GM23338 (cell line): ENCODE results near the gene ZFP62. TPM values are rescaled to one million over a fixed set of nuclear protein-coding genes. Genes with fewer than 3 reads are reported as not detected.

Experiments
- ATAC-seq: fragments of 200-7000 bp; cut with Tn5 transposase; 3 replicates; pipeline ENCODE4 v1.9.1; 2020
- DNase-seq: peaks from one replicate; pipeline ENCODE4 v3.0.0-alpha.2; 2015; ENCODE audit warnings: low spot score
- H2AFZ ChIP-seq: fragments of 200-600 bp; sonication (generic); 2 replicates; pipeline ENCODE4 v1.8.0; 2016; ENCODE audit warnings: antibody characterized with exemption, mild to moderate bottlenecking, moderate library complexity
- H3F3A ChIP-seq: fragments of 200-600 bp; sonication (generic); replicated peaks from 2 replicates; pipeline ENCODE4 v1.8.0; 2017; ENCODE audit warnings: antibody characterized with exemption, mixed run types, low read depth
- H3K27ac ChIP-seq: fragments of 200-600 bp; sonication (generic); 2 replicates; pipeline ENCODE4 v1.6.1; 2016; ENCODE audit warnings: low read depth
- H3K27me3 ChIP-seq: fragments of 200-600 bp; sonication (generic); 2 replicates; pipeline ENCODE4 v1.8.0; 2016; ENCODE audit warnings: mild to moderate bottlenecking, mixed run types, moderate library complexity; ENCODE audit not compliant: insufficient read depth
- H3K36me3 ChIP-seq: fragments of 200-600 bp; sonication (generic); 2 replicates; pipeline ENCODE4 v1.8.0; 2016; ENCODE audit warnings: mild to moderate bottlenecking; ENCODE audit not compliant: insufficient read depth
- H3K4me1 ChIP-seq: fragments of 200-600 bp; sonication (generic); 2 replicates; pipeline ENCODE4 v1.8.0; 2016; ENCODE audit warnings: mild to moderate bottlenecking, moderate library complexity; ENCODE audit not compliant: insufficient read depth
- H3K4me2 ChIP-seq: fragments of 200-600 bp; sonication (generic); 2 replicates; pipeline ENCODE4 v1.7.1; 2017; ENCODE audit warnings: mixed run types
- H3K4me3 ChIP-seq: fragments of 200-600 bp; sonication (generic); 2 replicates; pipeline ENCODE4 v1.6.1; 2016; ENCODE audit warnings: mixed run types
- H3K79me2 ChIP-seq: fragments of 200-600 bp; sonication (generic); replicated peaks from 2 replicates; pipeline ENCODE4 v1.8.0; 2017; ENCODE audit warnings: mild to moderate bottlenecking; ENCODE audit not compliant: insufficient read depth
- H3K9me2 ChIP-seq: fragments of 200-600 bp; sonication (generic); 2 replicates; pipeline ENCODE4 v1.8.0; 2017; ENCODE audit not compliant: insufficient read depth
- H4K20me1 ChIP-seq: fragments of 200-600 bp; sonication (generic); replicated peaks from 2 replicates; pipeline ENCODE4 v1.8.0; 2017; ENCODE audit warnings: mild to moderate bottlenecking; ENCODE audit not compliant: insufficient read depth
- H3K27ac Mint-ChIP-seq: 2 replicates; pipeline ENCODE4 v1.8.0; 2020; ENCODE audit warnings: inconsistent platforms, mild to moderate bottlenecking, moderate library complexity, mixed read lengths
- H3K27me3 Mint-ChIP-seq: 3 replicates; pipeline ENCODE4 v1.8.0; 2022; ENCODE audit warnings: low read depth, mild to moderate bottlenecking, moderate library complexity, mixed read lengths, inconsistent platforms; ENCODE audit not compliant: insufficient read depth, poor library complexity
- H3K36me3 Mint-ChIP-seq: 3 replicates; pipeline ENCODE4 v1.8.0; 2021; ENCODE audit warnings: low read depth, mild to moderate bottlenecking, inconsistent platforms, moderate library complexity, mixed read lengths
- H3K4me1 Mint-ChIP-seq: 3 replicates; pipeline ENCODE4 v1.8.0; 2020; ENCODE audit warnings: mild to moderate bottlenecking, inconsistent platforms, mixed read lengths
- H3K4me3 Mint-ChIP-seq: 3 replicates; pipeline ENCODE4 v1.8.0; 2021; ENCODE audit warnings: moderate library complexity, mild to moderate bottlenecking, inconsistent platforms, mixed read lengths
- H3K9me3 Mint-ChIP-seq: 3 replicates; pipeline ENCODE4 v1.8.0; 2020; ENCODE audit warnings: moderate library complexity, mild to moderate bottlenecking, inconsistent platforms, mixed read lengths
- EZH2 ChIP-seq: fragments of 200-600 bp; sonication (generic); IDR thresholded peaks from one replicate; pipeline ENCODE4 v1.8.0; 2017; ENCODE audit warnings: antibody characterized with exemption, mild to moderate bottlenecking, low read depth; ENCODE audit not compliant: unreplicated experiment
- NANOG ChIP-seq: IDR thresholded peaks from 2 replicates; pipeline ENCODE4 v1.6.1; 2016; ENCODE audit warnings: antibody characterized with exemption, borderline replicate concordance
- POLR2AphosphoS5 ChIP-seq: IDR thresholded peaks from 2 replicates; pipeline ENCODE4 v1.6.1; 2016; ENCODE audit warnings: antibody characterized with exemption, low read depth
- STAT1 ChIP-seq: IDR thresholded peaks from one replicate; pipeline ENCODE4 v1.6.1; 2016; ENCODE audit warnings: antibody characterized with exemption; ENCODE audit not compliant: unreplicated experiment
- polyA plus RNA-seq: library from polyadenylated mRNA; unstranded; fragments of >200 nt; fragmentation: Nextera tagmentation; extraction: Ambion mirVana; gene quantifications from 2 replicates; pipeline ENCODE4 v1.2.1, GENCODE V29; 2016
- total RNA-seq: library from RNA; depleted of rRNA; stranded (reverse); fragments of >200 nt; shearing (Covaris generic); gene quantifications from 2 replicates; pipeline ENCODE4 v1.2.3, GENCODE V29; 2014
- TF ChIP-seq, protein P1 (sequence below): IDR thresholded peaks from one replicate; pipeline ENCODE4 v1.6.1; 2018; ENCODE audit warnings: antibody characterized with exemption; ENCODE audit not compliant: unreplicated experiment
- TF ChIP-seq, protein P2 (sequence below): fragments of 250-450 bp; sonication (Bioruptor Pico); IDR thresholded peaks from 2 replicates; pipeline ENCODE4 v1.5.0; 2020; ENCODE audit warnings: mild to moderate bottlenecking, moderate library complexity
- TF ChIP-seq, protein P3 (sequence below): IDR thresholded peaks from 2 replicates; pipeline ENCODE4 v1.6.1; 2016; ENCODE audit warnings: antibody characterized with exemption

ZFP62 gene
- total and polyA plus RNA-seq, 2 experiments from 2014 or later, result 32.9 to 33.2 TPM

DNA sequence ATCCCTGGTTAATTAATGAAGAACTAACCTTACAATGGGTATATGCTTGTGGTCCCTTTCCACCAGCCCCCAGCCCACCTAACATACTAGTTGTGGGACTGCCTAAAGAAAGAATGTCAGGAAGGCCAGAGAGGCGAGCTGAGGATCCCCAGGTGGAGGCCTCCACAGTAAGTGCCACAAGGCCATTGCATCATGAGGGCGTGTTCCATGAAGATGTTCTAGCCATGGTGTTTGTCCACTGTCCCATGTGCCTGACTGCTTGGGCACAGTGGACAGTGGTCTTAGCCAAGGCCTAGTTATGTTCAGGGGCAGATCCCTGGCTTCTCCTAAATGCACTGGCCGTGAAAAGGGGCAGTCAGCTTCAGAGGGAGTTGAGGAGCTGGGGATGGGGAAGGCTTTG is 21.1 kb downstream of the ZFP62 start:
- Histone ChIP-seq H3K27ac (no peak overlapping the region), H3K27me3 (no peaks in the 10 kb centered on the region), H3F3A (no peaks in the 10 kb centered on the region), H4K20me1 (no peaks in the 10 kb centered on the region; the same call in 1 of the 2 replicates), H3K4me2 (no peak overlapping the region), H3K36me3 (no peaks in the 10 kb centered on the region), H2AFZ (no peak overlapping the region), H3K4me1 (peaks cover 4% of the 10 kb centered on the region), H3K79me2 (no peaks in the 10 kb centered on the region), H3K9me2 (peaks cover 3% of the 10 kb centered on the region; the same call in 1 of the 2 replicates), H3K4me3 (no peak overlapping the region)
- Mint-ChIP-seq H3K4me3 (no peak overlapping the region), H3K27me3 (peaks cover 9% of the 10 kb centered on the region), H3K27ac (no peak overlapping the region), H3K36me3 (peaks cover 19% of the 10 kb centered on the region; the same call in 2 of the 3 replicates), H3K9me3 (peaks cover 22% of the 10 kb centered on the region), H3K4me1 (peaks cover 6% of the 10 kb centered on the region)
- no peak for ATAC-seq
- TF ChIP-seq NANOG, result no peak
- TF ChIP-seq POLR2AphosphoS5, result no peak
- TF ChIP-seq STAT1, result no peak
- TF ChIP-seq, protein P1, sequence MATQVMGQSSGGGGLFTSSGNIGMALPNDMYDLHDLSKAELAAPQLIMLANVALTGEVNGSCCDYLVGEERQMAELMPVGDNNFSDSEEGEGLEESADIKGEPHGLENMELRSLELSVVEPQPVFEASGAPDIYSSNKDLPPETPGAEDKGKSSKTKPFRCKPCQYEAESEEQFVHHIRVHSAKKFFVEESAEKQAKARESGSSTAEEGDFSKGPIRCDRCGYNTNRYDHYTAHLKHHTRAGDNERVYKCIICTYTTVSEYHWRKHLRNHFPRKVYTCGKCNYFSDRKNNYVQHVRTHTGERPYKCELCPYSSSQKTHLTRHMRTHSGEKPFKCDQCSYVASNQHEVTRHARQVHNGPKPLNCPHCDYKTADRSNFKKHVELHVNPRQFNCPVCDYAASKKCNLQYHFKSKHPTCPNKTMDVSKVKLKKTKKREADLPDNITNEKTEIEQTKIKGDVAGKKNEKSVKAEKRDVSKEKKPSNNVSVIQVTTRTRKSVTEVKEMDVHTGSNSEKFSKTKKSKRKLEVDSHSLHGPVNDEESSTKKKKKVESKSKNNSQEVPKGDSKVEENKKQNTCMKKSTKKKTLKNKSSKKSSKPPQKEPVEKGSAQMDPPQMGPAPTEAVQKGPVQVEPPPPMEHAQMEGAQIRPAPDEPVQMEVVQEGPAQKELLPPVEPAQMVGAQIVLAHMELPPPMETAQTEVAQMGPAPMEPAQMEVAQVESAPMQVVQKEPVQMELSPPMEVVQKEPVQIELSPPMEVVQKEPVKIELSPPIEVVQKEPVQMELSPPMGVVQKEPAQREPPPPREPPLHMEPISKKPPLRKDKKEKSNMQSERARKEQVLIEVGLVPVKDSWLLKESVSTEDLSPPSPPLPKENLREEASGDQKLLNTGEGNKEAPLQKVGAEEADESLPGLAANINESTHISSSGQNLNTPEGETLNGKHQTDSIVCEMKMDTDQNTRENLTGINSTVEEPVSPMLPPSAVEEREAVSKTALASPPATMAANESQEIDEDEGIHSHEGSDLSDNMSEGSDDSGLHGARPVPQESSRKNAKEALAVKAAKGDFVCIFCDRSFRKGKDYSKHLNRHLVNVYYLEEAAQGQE, result no peak
- no peak for DNase-seq

DNA sequence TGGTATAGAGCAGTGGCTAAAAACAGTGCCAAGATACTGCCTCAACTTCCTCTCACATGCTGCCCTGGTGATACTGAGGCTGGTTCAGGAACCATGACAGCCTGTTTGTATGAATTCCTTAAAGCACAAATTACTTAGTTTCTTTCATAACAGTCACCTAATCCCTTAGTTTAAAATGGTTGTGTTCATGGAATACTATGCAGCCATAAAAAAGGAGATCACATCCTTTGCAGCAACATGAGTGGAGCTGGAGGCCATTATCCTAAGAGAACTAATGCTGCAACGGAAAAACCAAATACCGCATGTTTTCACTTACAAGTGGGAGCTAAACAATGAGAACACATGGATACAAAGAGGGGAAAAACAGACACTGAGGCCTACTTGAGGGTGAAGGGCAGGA is 21.8 kb downstream of the ZFP62 start:
- Histone ChIP-seq H3K27me3 (no peaks in the 10 kb centered on the region), H3F3A (no peaks in the 10 kb centered on the region), H3K4me3 (no peak overlapping the region), H3K4me1 (peaks cover 4% of the 10 kb centered on the region), H3K79me2 (no peaks in the 10 kb centered on the region), H3K9me2 (no peaks in the 10 kb centered on the region), H2AFZ (no peak overlapping the region), H3K27ac (no peak overlapping the region), H3K36me3 (no peaks in the 10 kb centered on the region), H4K20me1 (no peaks in the 10 kb centered on the region; the same call in 1 of the 2 replicates), H3K4me2 (no peak overlapping the region)
- peaks cover 19% of the 10 kb centered on the region for H3K9me3 Mint-ChIP-seq
- no peak overlapping the region for H3K4me3 Mint-ChIP-seq
- H3K36me3 Mint-ChIP-seq, result peaks cover 12% of the 10 kb centered on the region; the same call in 2 of the 3 replicates
- no peak for DNase-seq
- H3K27me3 Mint-ChIP-seq, result peaks cover 8% of the 10 kb centered on the region
- H3K27ac Mint-ChIP-seq, result no peak overlapping the region
- no peak for ATAC-seq
- H3K4me1 Mint-ChIP-seq, result peaks cover 6% of the 10 kb centered on the region
- TF ChIP-seq EZH2 (no peak), STAT1 (no peak), POLR2AphosphoS5 (no peak)
- TF ChIP-seq, protein P2, sequence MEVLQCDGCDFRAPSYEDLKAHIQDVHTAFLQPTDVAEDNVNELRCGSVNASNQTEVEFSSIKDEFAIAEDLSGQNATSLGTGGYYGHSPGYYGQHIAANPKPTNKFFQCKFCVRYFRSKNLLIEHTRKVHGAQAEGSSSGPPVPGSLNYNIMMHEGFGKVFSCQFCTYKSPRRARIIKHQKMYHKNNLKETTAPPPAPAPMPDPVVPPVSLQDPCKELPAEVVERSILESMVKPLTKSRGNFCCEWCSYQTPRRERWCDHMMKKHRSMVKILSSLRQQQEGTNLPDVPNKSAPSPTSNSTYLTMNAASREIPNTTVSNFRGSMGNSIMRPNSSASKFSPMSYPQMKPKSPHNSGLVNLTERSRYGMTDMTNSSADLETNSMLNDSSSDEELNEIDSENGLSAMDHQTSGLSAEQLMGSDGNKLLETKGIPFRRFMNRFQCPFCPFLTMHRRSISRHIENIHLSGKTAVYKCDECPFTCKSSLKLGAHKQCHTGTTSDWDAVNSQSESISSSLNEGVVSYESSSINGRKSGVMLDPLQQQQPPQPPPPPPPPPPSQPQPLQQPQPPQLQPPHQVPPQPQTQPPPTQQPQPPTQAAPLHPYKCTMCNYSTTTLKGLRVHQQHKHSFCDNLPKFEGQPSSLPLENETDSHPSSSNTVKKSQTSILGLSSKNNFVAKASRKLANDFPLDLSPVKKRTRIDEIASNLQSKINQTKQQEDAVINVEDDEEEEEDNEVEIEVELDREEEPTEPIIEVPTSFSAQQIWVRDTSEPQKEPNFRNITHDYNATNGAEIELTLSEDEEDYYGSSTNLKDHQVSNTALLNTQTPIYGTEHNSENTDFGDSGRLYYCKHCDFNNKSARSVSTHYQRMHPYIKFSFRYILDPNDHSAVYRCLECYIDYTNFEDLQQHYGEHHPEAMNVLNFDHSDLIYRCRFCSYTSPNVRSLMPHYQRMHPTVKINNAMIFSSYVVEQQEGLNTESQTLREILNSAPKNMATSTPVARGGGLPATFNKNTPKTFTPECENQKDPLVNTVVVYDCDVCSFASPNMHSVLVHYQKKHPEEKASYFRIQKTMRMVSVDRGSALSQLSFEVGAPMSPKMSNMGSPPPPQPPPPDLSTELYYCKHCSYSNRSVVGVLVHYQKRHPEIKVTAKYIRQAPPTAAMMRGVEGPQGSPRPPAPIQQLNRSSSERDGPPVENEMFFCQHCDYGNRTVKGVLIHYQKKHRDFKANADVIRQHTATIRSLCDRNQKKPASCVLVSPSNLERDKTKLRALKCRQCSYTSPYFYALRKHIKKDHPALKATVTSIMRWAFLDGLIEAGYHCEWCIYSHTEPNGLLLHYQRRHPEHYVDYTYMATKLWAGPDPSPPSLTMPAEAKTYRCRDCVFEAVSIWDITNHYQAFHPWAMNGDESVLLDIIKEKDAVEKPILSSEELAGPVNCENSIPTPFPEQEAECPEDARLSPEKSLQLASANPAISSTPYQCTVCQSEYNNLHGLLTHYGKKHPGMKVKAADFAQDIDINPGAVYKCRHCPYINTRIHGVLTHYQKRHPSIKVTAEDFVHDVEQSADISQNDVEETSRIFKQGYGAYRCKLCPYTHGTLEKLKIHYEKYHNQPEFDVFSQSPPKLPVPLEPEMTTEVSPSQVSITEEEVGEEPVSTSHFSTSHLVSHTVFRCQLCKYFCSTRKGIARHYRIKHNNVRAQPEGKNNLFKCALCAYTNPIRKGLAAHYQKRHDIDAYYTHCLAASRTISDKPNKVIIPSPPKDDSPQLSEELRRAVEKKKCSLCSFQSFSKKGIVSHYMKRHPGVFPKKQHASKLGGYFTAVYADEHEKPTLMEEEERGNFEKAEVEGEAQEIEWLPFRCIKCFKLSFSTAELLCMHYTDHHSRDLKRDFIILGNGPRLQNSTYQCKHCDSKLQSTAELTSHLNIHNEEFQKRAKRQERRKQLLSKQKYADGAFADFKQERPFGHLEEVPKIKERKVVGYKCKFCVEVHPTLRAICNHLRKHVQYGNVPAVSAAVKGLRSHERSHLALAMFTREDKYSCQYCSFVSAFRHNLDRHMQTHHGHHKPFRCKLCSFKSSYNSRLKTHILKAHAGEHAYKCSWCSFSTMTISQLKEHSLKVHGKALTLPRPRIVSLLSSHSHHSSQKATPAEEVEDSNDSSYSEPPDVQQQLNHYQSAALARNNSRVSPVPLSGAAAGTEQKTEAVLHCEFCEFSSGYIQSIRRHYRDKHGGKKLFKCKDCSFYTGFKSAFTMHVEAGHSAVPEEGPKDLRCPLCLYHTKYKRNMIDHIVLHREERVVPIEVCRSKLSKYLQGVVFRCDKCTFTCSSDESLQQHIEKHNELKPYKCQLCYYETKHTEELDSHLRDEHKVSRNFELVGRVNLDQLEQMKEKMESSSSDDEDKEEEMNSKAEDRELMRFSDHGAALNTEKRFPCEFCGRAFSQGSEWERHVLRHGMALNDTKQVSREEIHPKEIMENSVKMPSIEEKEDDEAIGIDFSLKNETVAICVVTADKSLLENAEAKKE, result no peak
- TF ChIP-seq, protein P1, result no peak
- TF ChIP-seq, protein P3, sequence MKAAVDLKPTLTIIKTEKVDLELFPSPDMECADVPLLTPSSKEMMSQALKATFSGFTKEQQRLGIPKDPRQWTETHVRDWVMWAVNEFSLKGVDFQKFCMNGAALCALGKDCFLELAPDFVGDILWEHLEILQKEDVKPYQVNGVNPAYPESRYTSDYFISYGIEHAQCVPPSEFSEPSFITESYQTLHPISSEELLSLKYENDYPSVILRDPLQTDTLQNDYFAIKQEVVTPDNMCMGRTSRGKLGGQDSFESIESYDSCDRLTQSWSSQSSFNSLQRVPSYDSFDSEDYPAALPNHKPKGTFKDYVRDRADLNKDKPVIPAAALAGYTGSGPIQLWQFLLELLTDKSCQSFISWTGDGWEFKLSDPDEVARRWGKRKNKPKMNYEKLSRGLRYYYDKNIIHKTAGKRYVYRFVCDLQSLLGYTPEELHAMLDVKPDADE, result no peak
